HG02763 (cell line): Measurements from ENCODE around the gene PMVK.
A peak's percentile ranks its signal among the peaks of the same experiment; 100 is the strongest.

ENCODE experiments used
- ATAC-seq: cut with Tn5 transposase; IDR thresholded peaks from one replicate; pipeline ENCODE4 v1.9.1; 2021; ENCODE audit warnings: mild to moderate bottlenecking, moderate library complexity; ENCODE audit not compliant: unreplicated experiment

PMVK gene

DNA sequence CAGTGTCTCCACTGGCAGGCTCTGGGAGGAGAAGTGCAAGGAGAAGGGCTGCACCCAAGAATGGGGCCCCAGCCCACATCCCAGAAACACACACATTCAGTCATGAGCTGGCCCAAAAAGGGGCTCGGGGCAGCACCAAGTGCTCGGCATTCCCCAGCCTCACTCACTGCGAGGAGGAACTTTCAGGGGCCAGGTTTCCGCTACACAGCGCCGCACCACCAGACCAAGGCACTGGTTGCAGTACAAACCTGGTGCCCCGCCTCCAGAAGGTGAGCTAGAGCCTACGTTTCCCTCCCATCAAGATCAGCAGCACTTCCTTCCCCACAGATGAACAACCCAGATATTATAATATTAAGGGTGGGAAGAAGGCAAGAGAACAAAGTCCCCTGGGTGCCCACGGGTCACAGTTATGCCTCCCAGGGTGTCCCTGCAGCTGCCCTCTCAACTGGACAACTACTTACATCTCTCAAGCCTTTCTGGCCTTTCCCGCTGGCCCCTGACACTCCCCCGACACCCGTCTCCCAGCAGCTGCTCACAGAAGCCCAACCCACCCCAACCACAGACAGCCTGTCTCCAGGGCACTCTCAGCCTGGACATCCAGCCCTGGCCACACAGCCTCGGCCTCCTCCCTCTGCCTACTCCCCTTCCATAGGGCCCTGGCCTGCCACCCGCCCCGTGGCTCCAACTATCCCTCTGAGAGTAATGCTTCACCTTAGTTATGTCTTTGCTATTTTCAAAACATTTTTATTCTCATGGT is 15.6 kb upstream of the PMVK start:
- ATAC-seq, result no peak

DNA sequence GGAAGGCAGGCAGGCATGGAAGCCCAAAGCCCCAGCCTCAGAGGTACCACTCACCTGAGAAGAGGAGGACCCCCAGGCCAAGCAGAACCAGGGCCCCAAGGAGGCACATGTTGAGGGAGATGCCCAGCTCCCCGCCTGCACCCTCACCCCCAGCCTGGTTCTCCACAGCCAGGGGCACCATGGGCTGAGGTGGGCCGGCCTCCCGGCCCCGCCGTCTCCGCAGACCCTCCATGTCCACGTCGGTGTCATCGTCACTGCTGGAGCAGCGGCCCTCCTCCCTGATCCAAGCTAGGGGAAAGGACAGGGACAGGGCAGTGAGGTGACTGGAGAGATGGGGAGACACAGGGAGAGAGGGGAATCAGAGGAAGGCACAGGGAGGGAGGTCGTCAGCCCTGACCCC is 11.6 kb upstream of the PMVK start:
- ATAC-seq, result no peak

DNA sequence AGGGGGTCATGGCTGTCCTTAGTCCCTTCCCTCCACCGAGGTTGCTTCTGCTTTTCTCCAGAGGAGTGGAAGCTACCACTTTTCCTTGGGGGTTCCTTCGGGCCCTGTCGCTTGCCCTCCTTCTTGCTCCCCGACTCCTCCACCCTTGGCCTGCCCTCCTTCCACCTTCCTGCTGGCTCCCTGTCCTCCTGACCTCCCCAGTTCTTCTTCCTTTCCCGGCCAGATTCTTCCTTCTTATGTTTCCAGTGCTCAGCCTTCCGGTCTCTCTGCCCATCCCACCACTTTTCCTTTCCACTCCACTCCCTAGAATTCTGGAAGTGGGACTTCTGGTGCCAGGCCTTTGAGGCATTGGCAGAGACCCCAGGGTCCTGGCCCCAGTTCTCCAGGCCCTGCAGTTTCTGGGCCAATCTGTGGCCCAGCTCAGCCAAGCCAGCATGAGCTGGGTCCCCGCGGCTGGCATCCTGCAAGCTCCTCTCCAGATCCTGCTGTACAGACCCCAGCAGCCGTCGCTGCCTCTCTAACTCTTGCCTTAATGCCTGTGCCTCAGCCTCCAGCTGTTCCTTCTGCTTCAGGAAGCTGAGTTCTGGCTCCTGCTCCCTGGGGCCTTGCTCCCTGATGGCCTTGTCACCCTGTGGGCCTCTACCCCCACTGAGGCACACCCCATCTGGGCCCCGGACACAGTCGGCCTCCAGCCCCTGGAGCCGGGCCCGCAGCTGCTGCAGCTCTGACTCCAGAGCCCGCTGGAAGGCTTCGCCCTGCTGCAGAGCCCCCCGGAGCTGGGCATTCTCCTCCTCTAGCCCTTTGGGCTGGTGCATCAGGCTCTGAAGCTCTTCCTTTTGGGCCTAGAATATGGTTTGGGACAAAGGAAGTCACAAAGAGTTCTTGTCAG is 9.7 kb upstream of the PMVK start:
- no peak for ATAC-seq

DNA sequence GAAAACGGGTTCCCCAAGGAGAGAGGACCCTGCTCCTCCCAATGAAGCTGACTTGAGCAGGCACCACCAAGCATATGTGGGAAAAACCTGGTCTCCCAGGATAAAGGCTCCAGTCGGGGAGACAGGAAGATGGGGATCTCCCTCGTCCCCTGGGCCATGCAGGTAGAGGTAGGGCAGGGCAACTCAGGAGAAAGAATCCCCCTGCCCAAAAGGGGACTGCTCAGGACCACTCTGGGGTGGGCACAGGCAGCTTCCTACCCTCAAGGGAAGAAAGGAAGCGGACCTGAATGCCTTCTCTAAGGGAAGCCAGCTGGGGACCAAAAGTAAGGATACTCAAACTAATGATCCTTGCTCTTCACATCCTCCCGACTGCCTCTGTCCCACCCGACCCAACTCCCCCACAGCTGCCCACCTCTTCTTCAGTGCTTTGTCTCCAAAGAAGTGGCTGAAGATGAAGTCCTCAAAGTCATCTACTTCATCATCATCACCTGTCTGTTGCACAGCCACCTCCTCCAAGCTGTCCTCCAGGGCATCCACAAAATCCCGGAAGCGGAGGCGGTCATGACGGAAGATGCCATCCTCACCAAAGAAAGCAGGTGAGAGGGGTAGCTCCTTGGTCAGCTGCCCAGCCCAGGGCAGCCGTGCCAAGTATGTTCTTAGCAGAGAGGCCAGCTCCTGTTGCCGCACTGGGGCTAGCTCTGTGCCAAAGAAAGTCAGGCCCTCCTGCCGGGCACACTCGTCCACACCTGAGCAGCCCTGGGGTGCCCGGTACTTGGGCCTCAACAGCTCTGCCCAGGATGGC is 8.8 kb upstream of the PMVK start:
- no peak for ATAC-seq

DNA sequence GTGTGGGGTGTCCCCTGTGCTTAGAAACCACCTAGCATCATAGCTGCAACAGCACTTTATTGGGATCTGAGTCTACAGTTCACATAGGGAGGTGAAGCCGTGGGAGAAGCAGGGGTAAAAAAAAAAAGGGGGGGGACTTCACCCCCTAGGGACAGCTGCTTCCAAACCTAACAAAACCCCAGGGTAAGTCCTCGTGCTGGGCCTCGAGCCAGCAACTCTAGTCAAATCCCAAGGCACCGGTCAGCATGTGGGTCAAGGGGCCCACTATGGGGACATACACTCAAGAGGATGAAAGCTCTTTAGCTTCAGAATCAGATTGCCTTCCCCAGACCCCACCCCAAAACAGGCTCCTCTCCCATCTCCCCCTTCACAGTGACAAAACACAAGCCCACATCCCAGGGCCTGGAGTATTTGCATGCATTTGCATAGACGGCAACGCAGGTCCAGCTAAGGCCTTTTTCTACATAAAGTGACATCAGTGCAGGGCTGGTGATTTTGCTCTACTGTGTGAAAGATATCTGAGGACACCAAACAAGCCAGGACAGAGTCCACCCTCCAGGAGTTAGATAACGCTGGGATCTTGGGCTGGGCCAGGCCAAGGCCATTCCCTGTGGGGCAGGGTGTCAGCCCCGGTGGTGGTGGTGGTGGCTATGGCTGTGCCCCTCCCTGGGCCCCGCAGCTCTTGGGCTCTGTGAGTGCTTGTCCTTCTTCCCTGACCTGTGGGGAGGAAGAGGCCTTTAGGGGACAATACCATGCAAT is 8.1 kb upstream of the PMVK start:
- ATAC-seq, result no peak

DNA sequence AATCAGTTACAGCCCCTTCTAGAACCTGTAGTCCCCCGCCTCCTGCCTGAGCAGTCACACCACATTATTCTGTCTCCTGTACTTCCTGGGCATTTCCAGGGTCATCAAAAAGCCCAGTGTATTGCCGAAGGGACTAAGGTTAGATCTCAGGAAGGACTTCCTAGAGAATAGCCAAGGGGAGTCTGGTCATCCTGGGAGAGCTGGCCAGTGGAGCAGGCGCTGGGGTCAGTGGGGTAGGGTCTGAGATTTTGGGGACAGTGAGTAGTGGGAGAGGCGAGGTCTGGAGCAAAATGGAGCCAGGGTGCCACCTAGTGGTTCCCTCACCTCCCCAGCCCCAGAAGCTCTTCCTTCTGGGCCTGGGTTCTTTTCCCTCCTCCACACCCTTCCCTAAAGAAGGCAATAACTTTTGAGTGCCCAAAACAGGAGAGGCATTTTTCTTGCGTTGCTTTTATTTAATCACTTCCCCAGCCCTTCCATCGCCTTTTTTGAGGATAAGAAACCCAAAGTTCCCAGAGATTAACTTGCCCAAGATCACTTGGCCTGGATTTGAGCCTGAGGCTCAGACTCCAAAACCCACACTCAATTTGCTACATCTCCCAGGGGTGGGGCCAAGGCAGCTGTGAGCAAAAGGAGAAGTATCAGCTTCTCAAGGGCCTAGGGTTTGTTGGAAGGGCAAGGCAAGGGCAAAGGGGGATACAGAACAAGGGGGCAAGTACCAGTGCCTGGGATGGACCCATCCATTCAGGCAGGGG is 7.3 kb upstream of the PMVK start:
- ATAC-seq, result no peak

DNA sequence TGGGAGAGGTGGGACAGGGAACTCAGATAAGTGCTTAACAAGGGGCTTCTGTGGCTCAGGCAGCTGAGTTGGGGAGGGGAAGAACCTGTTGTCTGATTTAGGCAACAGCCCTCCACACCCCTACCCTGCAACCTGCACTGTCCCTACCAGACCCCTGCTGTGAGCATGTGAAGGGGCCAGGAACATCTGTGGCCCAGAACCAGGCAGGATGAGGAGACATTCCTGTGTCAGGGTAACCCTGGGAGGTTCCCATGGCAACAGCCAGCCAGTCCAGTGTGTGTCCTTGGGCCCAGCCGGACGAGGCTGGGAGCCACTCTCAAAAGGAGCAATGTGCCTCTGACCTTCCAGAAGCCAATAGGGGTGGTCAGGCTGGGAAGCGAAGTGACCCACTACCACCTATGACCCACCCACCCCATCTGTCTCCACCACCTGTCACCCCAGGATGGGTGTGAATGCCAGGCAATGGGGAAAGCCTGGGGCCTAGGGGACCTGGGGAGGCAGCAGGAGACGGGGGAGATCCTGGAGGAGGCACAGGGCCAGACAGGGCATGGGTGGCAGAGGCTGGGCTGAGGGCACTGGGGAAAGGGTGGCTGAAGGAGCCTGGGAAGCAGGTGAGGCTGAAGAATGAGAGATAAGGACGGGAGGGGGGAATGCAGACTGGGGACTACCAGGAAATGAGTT is 5.0 kb upstream of the PMVK start:
- ATAC-seq, result no peak

DNA sequence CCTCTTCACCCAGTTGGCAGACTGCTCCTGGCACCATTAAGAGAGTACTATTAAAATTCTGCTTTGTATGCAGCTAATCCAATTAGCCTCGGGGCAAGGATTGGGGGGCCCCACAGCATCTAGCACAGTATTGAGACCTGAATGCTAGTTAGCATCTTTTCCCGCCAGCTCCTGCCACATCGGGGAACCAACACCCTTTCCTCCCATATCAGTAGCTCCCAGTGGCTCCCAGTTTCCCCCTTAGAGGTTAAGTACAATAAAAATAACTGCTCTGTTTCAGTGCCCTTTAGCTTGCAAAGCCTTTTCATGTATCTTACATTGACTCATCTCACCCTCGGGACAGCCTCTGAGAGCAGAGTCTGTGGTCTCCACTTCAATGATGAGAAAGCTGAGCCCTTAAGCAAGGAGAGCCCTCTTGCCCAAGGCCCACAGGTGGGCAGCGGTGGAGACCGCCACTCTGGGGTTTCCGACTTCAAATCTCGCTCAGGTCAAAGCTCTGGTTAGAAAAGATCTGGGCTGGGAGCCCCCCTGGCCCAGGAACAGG is 4.2 kb upstream of the PMVK start:
- ATAC-seq, result no peak

DNA sequence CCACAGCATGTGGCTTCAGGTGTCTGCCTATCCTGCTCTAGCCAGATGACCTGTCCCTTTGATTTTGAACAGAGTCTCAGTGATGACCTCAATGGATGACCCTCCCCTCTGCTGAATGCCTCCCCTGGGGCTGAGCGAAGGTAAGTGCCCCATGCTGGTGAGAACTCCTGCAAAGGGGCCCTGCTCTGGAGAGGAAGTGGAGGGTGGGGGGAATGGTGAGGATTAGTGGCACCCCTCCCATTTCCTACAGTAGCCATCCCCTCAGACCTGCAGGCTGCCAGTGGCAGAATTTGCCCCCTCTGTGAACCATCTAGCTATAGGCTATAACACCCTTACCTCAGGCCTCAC is 3.7 kb upstream of the PMVK start:
- no peak for ATAC-seq

DNA sequence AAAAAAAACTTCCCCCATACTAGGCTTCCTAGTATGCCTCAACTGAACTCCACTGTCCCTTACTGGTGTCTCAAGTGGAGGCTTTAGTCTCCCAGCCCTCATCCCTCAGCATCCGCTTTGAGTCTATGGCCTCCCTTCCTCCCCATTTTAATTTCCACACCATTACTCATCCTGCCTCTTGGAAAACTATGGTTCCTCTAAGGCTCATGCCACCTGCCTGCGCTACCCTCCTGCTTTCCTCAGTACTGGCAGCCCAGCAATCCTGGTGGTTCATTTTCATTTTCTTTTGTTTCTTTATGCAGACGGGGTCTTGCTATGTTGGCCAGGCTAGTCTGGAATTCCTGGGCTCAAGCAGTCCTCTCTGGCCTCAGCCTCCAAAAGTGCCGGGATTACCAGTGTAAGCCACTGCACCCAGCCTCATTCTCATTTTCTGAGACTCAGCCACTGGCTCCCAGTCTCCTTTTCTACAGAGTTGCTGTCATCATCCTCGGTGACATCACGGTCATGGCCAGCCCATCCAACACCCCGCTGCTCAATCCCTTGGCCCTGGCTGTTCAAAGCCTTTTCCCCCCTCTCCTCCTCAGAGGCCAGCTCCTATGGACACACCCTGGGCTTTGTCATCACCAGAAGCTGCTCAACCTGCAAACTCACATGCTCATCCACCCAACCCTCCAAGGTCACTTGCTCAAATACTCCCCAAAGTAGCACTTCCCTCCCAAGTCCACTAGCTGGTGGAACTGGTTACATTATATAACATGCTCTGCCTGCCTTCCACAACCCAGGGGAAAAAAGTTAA is 2.3 kb upstream of the PMVK start:
- no peak for ATAC-seq

DNA sequence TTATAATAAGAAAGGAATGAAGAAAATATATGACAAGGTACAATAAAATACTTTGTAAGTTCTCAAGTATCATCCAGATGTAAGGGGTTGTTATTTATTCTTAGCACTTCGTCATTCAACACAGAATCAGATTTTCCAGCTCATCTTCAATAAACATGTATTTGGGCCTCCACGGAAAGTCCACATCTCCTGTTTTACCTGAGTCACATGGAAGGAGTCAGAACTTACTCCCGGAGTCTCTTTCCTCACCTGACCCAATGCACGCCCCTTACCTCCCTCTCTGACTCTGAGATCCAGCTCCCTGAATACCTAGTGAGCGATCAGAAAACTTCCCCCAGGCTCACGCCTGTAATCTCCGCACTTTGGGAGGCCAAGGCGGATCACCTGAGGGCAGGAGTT is 1.5 kb upstream of the PMVK start:
- no peak for ATAC-seq

DNA sequence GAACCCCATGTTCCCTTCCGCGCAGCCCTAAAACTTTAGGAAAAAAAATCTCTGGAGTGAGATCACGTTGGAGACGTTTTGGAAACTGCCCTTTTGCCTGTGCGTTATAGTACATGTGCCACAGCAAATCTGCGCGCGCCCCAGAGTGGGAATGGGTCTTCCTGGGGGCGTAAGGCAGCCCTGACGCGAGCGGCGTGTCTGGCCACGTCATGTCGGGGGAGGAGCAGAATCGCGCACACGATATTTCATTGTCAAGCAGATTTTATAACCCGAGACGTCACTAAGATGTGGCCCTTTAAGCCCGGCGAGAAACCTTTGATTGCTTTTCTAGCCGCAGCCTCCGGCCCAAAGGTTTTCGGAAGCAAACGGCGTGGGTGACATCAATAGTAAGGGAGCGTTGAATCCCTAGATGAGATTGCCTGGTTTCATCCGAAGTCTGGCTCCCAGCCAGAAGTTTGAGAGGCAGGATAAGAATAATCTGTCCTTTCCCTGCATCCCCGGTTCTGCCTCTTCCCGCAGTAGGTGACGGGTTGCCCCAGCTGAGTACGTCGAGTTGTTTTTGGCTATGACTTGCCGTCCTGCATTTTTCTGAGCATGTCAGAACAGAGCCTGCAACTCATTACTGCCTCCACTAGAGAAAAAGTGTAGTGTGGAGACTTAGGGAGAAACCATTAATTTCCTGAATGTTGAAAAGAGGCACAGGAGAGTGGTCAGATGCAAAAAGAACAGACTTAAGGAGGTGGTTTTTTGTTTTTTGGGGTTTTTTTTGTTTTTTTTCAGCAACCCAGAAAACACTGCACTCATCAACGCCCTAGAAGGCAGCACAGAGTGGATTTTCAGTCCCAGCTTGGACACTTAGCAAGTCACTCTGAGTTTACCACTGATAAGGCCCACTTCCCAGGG is 817 bp upstream of the PMVK start:
- peak; percentile 56 for ATAC-seq

DNA sequence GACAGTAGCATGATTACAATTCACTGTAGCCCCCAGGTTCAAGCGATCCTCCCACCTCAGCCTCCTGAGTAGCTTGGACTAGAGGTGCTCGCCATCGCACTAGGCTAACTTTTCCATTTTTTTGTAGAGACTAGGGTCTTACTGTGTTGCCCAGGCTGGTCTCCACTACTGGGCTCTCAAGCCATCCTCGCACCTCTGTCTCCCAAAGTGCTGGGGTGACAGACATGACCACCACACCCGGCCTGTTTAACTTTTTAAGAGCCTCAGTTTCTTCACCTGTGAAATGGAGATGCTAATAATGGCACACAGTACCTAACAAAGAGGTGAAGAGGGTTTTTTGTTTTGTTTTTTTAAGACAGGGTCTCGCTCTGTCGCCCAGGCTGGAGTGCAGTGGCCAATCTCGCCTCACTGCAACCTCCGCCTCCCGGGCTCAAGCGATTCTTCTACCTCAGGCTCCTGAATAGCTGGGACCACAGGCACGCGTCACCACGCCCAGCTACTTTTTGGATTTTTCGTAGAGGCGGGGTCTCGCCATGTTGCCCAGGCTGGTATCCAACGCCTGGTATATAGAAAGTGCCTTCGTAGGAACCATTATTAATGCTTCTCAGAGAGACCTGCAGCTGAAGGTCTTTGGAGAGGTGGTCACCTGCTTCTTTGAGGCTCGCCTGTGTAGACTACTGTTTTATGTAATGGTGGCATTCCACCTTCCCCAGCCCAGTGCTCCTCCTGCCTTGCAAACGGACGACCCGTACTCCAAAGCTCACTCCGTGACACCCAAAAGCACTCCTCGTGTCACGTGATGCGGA is 567 bp downstream of the PMVK start:
- no peak for ATAC-seq

DNA sequence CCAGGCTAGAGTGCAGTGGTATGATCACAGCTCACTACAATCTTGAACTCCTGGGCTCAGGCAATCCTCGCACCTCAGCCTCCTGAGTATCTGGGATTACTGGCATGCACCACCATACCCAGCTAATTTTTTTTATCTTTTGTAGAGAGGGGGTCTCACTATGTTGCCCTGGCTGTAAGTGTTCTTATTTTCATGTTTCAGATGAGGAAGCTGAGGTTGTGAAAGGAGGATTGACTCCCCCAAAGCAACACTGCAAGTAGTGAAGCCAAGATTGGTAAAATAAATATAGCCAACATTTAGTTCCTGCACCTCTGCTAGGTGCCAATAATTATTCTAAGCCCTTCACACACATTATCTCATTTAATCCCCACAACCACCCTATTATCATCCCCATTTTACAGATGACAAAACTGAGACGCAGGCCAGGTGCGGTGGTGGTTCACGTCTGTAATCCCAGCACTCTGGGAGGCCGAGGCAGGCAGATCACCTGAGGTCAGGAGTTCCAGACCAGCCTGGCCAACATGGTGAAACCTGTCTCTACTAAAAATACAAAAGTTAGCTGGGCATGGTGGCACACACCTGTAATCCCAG is 2.1 kb downstream of the PMVK start:
- no peak for ATAC-seq

DNA sequence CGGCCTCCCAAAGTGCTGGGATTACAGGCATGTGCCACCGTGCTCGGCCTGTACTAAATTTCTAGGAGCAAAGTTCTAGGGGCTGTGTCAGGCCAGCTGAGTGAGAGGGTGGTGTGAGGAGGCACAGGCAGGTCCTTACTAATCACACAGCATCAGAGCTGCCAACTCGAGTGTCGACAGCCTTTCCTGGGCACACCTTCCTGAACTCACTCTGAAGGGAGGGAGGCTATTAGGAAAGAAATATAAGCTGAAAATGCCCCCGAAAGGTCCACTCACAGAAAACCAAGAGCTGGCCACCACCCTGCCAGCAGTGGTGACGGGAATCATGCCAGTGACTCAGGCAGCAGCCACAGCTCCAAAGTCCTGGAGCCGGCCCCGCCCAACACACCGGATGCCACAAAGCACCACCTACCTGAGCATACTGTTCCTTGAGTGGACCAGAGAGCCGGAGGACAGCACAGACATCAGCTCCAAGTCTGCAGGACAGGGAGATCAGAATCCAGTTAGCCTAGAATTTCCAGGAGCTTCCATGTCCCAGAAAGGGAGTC is 4.5 kb downstream of the PMVK start:
- no peak for ATAC-seq

DNA sequence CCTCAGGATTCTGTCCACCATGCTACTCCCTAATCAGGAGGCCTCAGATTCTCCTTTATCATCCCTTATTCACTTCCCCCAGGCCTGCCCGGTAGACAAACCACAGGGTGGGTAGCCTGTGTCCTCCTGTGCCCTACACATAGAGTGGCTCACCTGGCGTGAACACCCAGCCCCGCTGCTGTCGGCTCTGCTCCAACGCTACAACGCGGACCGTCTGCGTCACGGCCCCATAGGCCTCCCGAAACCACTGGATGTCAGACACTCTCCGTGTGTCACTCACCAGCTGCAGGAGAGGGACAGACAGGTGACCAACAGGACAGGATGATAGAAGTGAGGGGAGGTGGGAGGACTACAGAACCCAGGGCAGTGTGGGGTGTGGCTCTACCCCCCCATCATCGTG is 10.3 kb downstream of the PMVK start:
- ATAC-seq, result no peak
